NCI-H446 treated with DMSO at 0.1 percent for 48 hours (cell line): Measurements from ENCODE around the gene ATL1.
A peak's percentile ranks its signal among the peaks of the same experiment; 100 is the strongest.
"Not testable (repeated sequence)": the region's sequence is repeated elsewhere in the genome, so short reads cannot be mapped to it uniquely, and the experiment has no call there.

Source experiments
- DNase-seq: peaks from one replicate; lab custom pipeline; 2025; lab: John Stamatoyannopoulos, UW

ATL1 gene

GRCh38 chr14:50657753-50658152 is 97.8 kb downstream of the ATL1 start:
- no peak for DNase-seq

- DNase-seq, result no peak
These were observed 98.3 kb downstream of the ATL1 start for GRCh38 chr14:50658203-50658602.

GRCh38 chr14:50659327-50659974 is 99.5 kb downstream of the ATL1 start:
- no peak for DNase-seq

- DNase-seq, result not testable (repeated sequence)
These were observed 104.6 kb downstream of the ATL1 start for GRCh38 chr14:50664579-50664978.

- DNase-seq, result not testable (repeated sequence)
These were observed 105.4 kb downstream of the ATL1 start for GRCh38 chr14:50665300-50665699.

GRCh38 chr14:50666772-50667683 is 107.1 kb downstream of the ATL1 start:
- DNase-seq, result no peak

GRCh38 chr14:50667684-50667995 is 107.7 kb downstream of the ATL1 start:
- no peak for DNase-seq

- DNase-seq, result peak; percentile 71
These were observed 108.3 kb downstream of the ATL1 start, which contains the start of gene SAV1 for GRCh38 chr14:50667996-50668825. TSS of gene SAV1 (minus strand) at chr14:50668306. CDS start at chr14:50667967, 339 bp downstream.

GRCh38 chr14:50668826-50669143 is 108.8 kb downstream of the ATL1 start:
- no peak for DNase-seq

GRCh38 chr14:50669441-50669986 is 109.6 kb downstream of the ATL1 start:
- DNase-seq, result no peak

- no peak for DNase-seq
These were observed 110.4 kb downstream of the ATL1 start for GRCh38 chr14:50670196-50670865.

- DNase-seq, result no peak
These were observed 110.9 kb downstream of the ATL1 start for GRCh38 chr14:50670866-50671256.

GRCh38 chr14:50675597-50675996 is 115.7 kb downstream of the ATL1 start:
- DNase-seq, result no peak

GRCh38 chr14:50676814-50677516 is 117.0 kb downstream of the ATL1 start:
- no peak for DNase-seq

- no peak for DNase-seq
These were observed 117.7 kb downstream of the ATL1 start for GRCh38 chr14:50677527-50678063.

GRCh38 chr14:50678163-50678562 is 118.2 kb downstream of the ATL1 start:
- no peak for DNase-seq

GRCh38 chr14:50679674-50680073 is 119.7 kb downstream of the ATL1 start:
- DNase-seq, result no peak
